GM12878 (cell line): ENCODE data around the gene ADD2. TPM values are rescaled to one million over a fixed set of nuclear protein-coding genes. Genes with fewer than 3 reads are reported as not detected.

Experiments
- CBFB ChIP-seq: IDR thresholded peaks from 2 replicates; pipeline ENCODE4 v1.6.1; 2016; ENCODE audit warnings: antibody characterized with exemption, low read depth
- CEBPB ChIP-seq, 2 experiments: fragments of 150-350 bp in 1 of 2; IDR thresholded peaks; 2 replicates each; pipeline ENCODE4 v1.6.1; 2012 to 2014; ENCODE audit warnings: low read depth in 2 of 2, low read length in 2 of 2, borderline replicate concordance in 1 of 2, inconsistent platforms in 1 of 2
- CEBPZ ChIP-seq: fragments of 150-350 bp; IDR thresholded peaks from 2 replicates; pipeline ENCODE4 v1.6.1; 2016; ENCODE audit warnings: low read depth, low read length
- CHD2 ChIP-seq: IDR thresholded peaks from 2 replicates; pipeline ENCODE4 v1.6.1; 2011; ENCODE audit warnings: low read depth, low read length, improper control_type of control experiment, borderline replicate concordance
- CREB1 ChIP-seq: IDR thresholded peaks from 2 replicates; pipeline ENCODE4 v1.6.1; 2012; ENCODE audit warnings: low read depth, mild to moderate bottlenecking, inconsistent platforms
- CREM ChIP-seq: IDR thresholded peaks from 2 replicates; pipeline ENCODE4 v1.6.1; 2014; ENCODE audit warnings: antibody characterized with exemption, low read depth
- CTCF ChIP-seq, 3 experiments: IDR thresholded peaks in 2 of 3; conservative IDR thresholded peaks in 1 of 3; 2 replicates each; pipeline ENCODE4 v1.5.1; 2011; ENCODE audit warnings: low read depth in 3 of 3, low read length in 3 of 3, mild to moderate bottlenecking in 3 of 3, control low read depth in 2 of 3, moderate library complexity in 2 of 3, inconsistent platforms in 1 of 3, mixed read lengths in 1 of 3; ENCODE audit not compliant: control insufficient read depth in 2 of 3, insufficient read depth in 1 of 3; ENCODE audit errors: extremely low read depth in 1 of 3
- E2F4 ChIP-seq: IDR thresholded peaks from 2 replicates; pipeline ENCODE4 v1.6.1; 2012; ENCODE audit warnings: low read depth, low read length, improper control_type of control experiment
- FOXK2 ChIP-seq: fragments of 450-650 bp; IDR thresholded peaks from 2 replicates; pipeline ENCODE4 v1.6.1; 2017; ENCODE audit warnings: mild to moderate bottlenecking, moderate library complexity
- IKZF1 ChIP-seq: fragments of 450-650 bp; conservative IDR thresholded peaks from 2 replicates; pipeline ENCODE4 v1.6.1; 2017; ENCODE audit warnings: antibody characterized with exemption, mild to moderate bottlenecking
- KLF5 ChIP-seq: fragments of 450-650 bp; IDR thresholded peaks from 2 replicates; pipeline ENCODE4 v1.6.1; 2014; ENCODE audit warnings: mild to moderate bottlenecking; ENCODE audit not compliant: partially characterized antibody
- NFYA ChIP-seq: IDR thresholded peaks from 2 replicates; pipeline ENCODE4 v1.6.1; 2011; ENCODE audit warnings: low read depth, mild to moderate bottlenecking, low read length, improper control_type of control experiment, borderline replicate concordance
- RAD21 ChIP-seq: IDR thresholded peaks from 2 replicates; pipeline ENCODE4 v1.6.1; 2011; ENCODE audit warnings: mild to moderate bottlenecking, low read depth, low read length, moderate library complexity; ENCODE audit not compliant: insufficient read depth
- RAD51 ChIP-seq: fragments of 450-650 bp; IDR thresholded peaks from 2 replicates; pipeline ENCODE4 v1.6.1; 2016; ENCODE audit warnings: moderate library complexity, mild to moderate bottlenecking, inconsistent platforms
- SMC3 ChIP-seq: IDR thresholded peaks from 2 replicates; pipeline ENCODE4 v1.6.1; 2011; ENCODE audit warnings: low read length, improper control_type of control experiment, borderline replicate concordance
- SUZ12 ChIP-seq: fragments of 200-600 bp; sonication (generic); IDR thresholded peaks from one replicate; pipeline ENCODE4 v1.6.1; 2018; ENCODE audit warnings: antibody characterized with exemption, mild to moderate bottlenecking; ENCODE audit not compliant: unreplicated experiment
- TAF1 ChIP-seq: IDR thresholded peaks from 2 replicates; pipeline ENCODE4 v1.6.1; 2011; ENCODE audit warnings: mild to moderate bottlenecking, low read depth, low read length, borderline replicate concordance
- TBL1XR1 ChIP-seq: IDR thresholded peaks from 2 replicates; pipeline ENCODE4 v1.6.1; 2012; ENCODE audit warnings: low read depth, low read length, improper control_type of control experiment
- TCF7 ChIP-seq: IDR thresholded peaks from 2 replicates; pipeline ENCODE4 v1.6.1; 2014; ENCODE audit warnings: antibody characterized with exemption, borderline replicate concordance
- ZNF207 ChIP-seq: fragments of 450-650 bp; IDR thresholded peaks from 2 replicates; pipeline ENCODE4 v1.6.1; 2014; ENCODE audit warnings: antibody characterized with exemption, mild to moderate bottlenecking, borderline replicate concordance
- ZNF217 ChIP-seq: fragments of 450-650 bp; IDR thresholded peaks from 2 replicates; pipeline ENCODE4 v1.6.1; 2017; ENCODE audit warnings: antibody characterized with exemption, mild to moderate bottlenecking
- polyA plus RNA-seq, 11 experiments: library from polyadenylated mRNA; depleted of rRNA in 4 of 11; unstranded in 6 of 11; stranded (reverse) in 5 of 11; fragments of >200 nt; fragmentation: Nextera tagmentation in 4 of 11; fragmentation: Illumina TruSeq in 1 of 11; extraction: Ambion mirVana in 4 of 11; extraction: Trizol in 1 of 11; gene quantifications; 1 replicate in 1 of 11; 2 replicates in 10 of 11; pipeline versions ENCODE4 v1.2.1 to v1.2.3, GENCODE V29; 2011 to 2016; ENCODE audit warnings: inconsistent platforms in 2 of 11, missing spikeins in 2 of 11, low read depth in 1 of 11
- total RNA-seq, 4 experiments: library from RNA; depleted of rRNA in 3 of 4; stranded (reverse); fragments of >200 nt in 3 of 4; fragmentation: Illumina TruSeq in 1 of 4; extraction: Trizol in 1 of 4; gene quantifications; 2 replicates each; pipeline versions ENCODE4 v1.2.1 to v1.2.3, GENCODE V29; 2013 to 2021

ADD2 gene
- total and polyA plus RNA-seq, 10 of the 15 experiments (the other 5 are each of a cell fraction or from before 2014, with no cell fraction given): 0.05 to 0.13 (median 0.08) TPM; not detected in 7

GRCh38 chr2:70647873-70648481, 120.0 kb downstream of the ADD2 start (continued):
- TF ChIP-seq CEBPZ (no peak), TCF7 (no peak), CTCF (IDR thresholded peaks at IDR 0.05 in 2 of 3, conservative IDR thresholded peaks at IDR 0.05 in 1 of 3; ENCODE audit: control insufficient read depth in 2 of 3, extremely low read depth in 1 of 3, insufficient read depth in 1 of 3, low read depth in 3 of 3, low read length in 3 of 3) (peak; percentile 94 to 100 (median 98); a peak in 5 of 6 replicates), E2F4 (no peak), CHD2 (no peak), ZNF217 (no peak), KLF5 (no peak), TBL1XR1 (no peak), CREB1 (no peak), TAF1 (no peak), CEBPB (IDR thresholded peaks at IDR 0.05; ENCODE audit: borderline replicate concordance in 1 of 2, low read depth in 2 of 2, low read length in 2 of 2) (no peak), SUZ12 (no peak), ZNF207 (no peak), NFYA (no peak), CBFB (no peak), CREM (no peak), IKZF1 (no peak), RAD21 (peak; percentile 82), RAD51 (no peak), SMC3 (peak; percentile 88), FOXK2 (no peak)
- TF ChIP-seq, all 136 proteins: peak for 4
